HG03432 (cell line): ENCODE results near the gene TTC34.
"Not testable (repeated sequence)": the region's sequence is repeated elsewhere in the genome, so short reads cannot be mapped to it uniquely, and the experiment has no call there.

Source experiments
- ATAC-seq: cut with Tn5 transposase; IDR thresholded peaks from one replicate; pipeline ENCODE4 v1.9.1; 2021; ENCODE audit warnings: mild to moderate bottlenecking, moderate library complexity; ENCODE audit not compliant: unreplicated experiment

TTC34 gene

GRCh38 chr1:2778220-2778592 is 23.3 kb downstream of the TTC34 start:
- ATAC-seq = no peak

GRCh38 chr1:2777424-2778219 is 23.9 kb downstream of the TTC34 start:
- no peak for ATAC-seq

GRCh38 chr1:2775333-2775732 is 26.2 kb downstream of the TTC34 start:
- ATAC-seq = not testable (repeated sequence)

DNA sequence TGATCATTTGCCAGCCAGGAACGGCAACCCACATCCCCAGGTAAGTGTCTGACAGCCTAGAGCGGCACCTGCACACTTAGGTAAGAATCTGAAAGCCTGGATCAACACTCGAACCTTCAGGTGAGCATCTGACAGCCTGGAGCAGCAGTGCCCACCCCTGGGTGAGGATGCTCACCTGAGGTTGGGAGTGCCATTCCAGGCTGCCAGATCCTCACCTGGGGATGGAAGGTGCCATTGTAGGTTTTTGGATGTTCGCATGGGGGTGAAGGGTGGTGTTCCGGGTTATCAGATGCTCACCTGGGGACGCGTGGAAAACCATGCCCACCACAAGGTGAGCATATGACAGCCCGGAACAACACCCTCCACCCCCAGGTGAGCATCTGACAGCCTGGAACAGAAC is 33.4 kb downstream of the TTC34 start:
- ATAC-seq = not testable (repeated sequence)

GRCh38 chr1:2759433-2759832 is 42.1 kb downstream of the TTC34 start:
- ATAC-seq = not testable (repeated sequence)

DNA sequence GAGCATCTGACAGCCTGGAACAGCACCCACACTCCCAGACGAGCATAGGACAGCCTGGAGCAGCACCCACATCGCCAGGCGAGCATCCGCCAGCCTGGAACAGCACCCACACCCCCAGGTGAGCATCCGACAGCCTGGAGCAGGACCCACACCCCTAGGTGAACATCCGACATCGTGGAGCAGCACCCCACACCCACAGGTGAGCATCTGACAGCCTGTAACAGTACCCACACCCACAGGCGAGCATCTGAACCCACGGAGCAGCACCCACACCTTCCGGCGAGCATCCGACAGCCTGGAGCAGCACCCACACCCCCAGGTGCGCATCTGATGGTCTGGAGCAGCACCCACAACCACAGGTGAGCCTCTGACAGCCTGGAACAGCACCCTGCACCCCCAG is 44.0 kb downstream of the TTC34 start:
- not testable (repeated sequence) for ATAC-seq

DNA sequence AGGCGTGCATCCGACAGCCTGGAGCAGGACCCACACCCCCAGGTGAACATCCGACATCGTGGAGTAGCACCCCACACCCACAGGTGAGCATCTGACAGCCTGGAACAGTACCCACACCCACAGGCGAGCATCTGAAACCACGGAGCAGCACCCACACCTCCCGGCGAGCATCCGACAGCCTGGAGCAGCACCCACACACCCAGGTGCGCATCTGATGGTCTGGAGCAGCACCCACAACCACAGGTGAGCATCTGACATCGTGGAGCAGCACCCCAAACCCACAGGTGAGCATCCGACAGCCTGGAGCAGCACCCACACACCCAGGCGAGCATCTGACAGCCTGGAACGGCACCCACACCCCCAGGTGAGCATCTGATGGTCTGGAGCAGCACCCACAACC is 46.1 kb downstream of the TTC34 start:
- not testable (repeated sequence) for ATAC-seq

- ATAC-seq = not testable (repeated sequence)
These were observed 46.9 kb downstream of the TTC34 start for GRCh38 chr1:2754597-2754996.

- not testable (repeated sequence) for ATAC-seq
These were observed 49.0 kb downstream of the TTC34 start for GRCh38 chr1:2752503-2752902.

DNA sequence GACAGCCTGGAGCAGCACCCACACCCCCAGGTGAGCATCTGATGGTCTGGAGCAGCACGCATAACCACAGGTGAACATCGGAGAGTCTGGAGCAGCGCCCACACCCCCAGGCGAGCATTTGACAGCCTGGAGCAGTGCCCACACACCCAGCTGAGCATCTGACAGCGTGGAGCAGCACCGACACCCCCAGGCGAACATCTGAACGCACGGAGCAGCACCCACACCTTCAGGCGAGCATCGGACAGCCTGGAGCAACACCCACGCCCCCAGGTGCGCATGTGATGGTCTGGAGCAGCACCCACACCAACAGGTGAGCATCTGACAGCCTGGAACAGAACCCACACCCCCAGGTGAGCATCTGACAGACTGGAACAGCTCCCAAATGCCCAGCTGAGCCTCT is 49.6 kb downstream of the TTC34 start:
- ATAC-seq = not testable (repeated sequence)

GRCh38 chr1:2750766-2751730 is 50.4 kb downstream of the TTC34 start:
- not testable (repeated sequence) for ATAC-seq

DNA sequence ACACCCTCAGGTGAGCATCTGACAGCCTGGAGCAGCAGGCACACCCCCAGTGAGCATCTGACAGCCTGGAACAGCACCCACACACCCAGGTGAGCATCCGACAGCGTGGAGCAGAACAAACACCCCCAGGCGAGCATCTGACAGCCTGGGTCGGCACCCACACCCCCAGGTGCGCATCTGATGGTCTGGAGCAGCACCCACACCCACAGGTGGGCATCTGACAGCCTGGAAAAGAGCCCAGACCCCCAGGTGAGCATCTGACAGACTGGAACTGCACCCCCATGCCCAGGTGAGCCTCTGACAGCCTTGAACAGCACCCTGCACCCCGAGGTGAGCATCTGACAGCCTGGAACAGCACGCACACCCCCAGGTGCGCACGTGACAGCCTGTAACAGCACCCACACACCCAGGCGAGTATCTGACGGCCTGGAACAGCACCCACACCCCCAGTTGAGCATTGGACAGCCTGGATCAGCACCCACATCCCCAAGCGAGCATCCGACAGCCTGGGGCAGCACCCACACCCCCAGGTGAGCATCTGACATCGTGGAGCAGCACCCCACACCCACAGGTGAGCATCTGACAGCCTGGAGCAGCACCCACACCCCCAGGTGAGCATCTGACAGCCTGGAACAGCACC is 51.3 kb downstream of the TTC34 start:
- ATAC-seq = not testable (repeated sequence)

DNA sequence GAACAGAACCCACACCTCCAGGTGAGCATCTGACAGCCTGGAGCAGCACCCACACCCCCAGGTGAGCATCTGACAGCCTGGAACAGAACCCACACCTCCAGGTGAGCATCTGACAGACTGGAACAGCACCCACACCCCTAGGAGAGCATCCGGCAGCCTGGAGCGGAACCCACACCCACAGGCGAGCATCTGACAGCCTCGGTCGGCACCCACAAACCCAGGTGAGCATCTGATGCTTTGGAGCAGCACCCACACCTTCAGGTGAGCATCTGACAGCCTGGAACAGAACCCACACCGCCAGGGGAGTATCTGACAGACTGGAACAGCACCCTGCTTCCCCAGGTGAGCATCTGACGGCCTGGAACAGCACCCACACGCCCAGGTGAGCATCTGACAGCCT is 52.9 kb downstream of the TTC34 start:
- ATAC-seq = not testable (repeated sequence)

- not testable (repeated sequence) for ATAC-seq
These were observed 106.7 kb downstream of the TTC34 start for GRCh38 chr1:2694796-2695195.

- not testable (repeated sequence) for ATAC-seq
These were observed 111.3 kb downstream of the TTC34 start for GRCh38 chr1:2690180-2690579.

DNA sequence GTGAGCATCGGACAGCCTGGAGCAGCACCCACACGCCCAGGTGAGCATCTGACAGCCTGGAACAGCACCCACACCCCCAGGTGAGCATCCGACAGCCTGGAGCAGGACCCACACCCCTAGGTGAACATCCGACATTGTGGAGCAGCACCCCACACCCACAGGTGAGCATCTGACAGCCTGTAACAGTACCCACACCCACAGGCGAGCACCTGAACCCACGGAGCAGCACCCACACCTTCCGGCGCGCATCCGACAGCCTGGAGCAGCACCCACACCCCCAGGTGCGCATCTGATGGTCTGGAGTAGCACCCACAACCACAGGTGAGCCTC is 113.2 kb downstream of the TTC34 start:
- ATAC-seq = not testable (repeated sequence)

DNA sequence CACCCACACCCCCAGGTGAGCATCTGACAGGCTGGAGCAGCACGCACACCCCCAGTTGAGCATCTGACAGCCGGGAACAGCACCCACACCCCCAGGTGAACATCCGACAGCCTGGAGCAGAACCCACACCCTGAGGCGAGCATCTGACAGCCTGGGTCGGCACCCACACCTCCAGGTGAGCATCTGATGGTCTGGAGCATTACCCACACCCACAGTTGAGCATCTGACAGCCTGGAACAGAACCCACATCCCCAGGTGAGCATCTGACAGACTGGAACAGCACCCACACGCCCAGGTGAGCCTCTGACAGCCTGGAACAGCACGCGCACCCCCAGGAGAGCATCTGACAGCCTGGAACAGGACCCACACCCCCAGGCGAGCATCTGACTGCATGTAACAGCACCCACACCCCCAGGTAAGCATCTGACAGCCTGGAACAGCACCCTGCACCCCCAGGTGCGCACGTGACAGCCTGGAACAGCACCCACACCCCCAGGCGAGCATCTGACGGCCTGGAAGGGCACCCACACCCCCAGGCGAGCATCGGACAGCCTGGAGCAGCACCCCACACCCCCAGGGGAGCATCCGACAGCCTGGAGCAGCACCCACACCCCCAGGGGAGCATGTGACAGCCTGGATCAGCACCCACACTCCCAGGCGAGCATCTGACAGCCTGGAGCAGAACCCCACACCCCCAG is 113.7 kb downstream of the TTC34 start:
- not testable (repeated sequence) for ATAC-seq

GRCh38 chr1:2687174-2687591 is 114.3 kb downstream of the TTC34 start:
- not testable (repeated sequence) for ATAC-seq

DNA sequence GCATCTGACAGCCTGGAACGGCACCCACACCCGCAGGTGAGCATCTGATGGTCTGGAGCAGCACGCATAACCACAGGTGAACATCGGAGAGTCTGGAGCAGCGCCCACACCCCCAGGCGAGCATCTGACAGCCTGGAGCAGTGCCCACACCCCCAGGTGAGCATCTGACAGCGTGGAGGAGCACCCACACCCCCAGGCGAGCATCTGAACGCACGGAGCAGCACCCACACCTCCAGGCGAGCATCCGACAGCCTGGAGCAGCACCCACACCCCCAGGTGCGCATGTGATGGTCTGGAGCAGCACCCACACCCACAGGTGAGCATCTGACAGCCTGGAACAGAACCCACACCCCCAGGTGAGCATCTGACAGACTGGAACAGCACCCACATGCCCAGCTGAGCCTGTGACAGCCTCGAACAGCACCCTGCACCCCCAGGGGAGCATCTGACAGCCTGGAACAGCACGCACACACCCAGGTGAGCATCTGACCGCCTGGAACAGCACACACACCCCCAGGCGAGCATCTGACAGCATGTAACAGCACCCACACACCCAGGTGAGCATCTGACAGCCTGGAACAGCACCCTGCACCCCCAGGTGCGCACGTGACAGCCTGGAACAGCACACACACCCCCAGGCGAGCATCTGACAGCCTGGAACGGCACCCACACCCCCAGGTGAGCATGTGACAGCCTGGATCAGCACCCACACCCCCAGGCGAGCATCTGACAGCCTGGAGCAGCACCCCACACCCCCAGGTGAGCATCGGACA is 115.2 kb downstream of the TTC34 start:
- not testable (repeated sequence) for ATAC-seq

DNA sequence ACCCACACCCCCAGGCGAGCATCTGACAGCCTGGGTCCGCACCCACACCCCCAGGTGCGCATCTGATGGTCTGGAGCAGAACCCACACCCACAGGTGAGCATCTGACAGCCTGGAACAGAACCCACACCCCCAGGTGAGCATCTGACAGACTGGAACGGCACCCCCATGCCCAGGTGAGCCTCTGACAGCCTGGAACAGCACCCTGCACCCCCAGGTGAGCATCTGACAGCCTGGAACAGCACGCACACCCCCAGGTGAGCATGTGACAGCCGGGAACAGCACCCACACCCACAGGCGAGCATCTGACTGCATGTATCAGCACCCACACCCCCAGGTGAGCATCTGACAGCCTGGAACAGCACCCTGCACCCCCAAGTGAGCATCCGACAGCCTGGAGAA is 115.8 kb downstream of the TTC34 start:
- not testable (repeated sequence) for ATAC-seq
